HFFc6 (cell line): Measurements from ENCODE around the gene NFU1. TPM values are rescaled to one million over a fixed set of nuclear protein-coding genes. Genes with fewer than 3 reads are reported as not detected.

ENCODE experiments used
- DNase-seq: peaks from one replicate; pipeline ENCODE4 v3.0.0-alpha.2; 2018
- H3K27ac Mint-ChIP-seq: 2 replicates; pipeline ENCODE4 v1.8.0; 2020; ENCODE audit warnings: mild to moderate bottlenecking, mixed read lengths
- H3K27me3 Mint-ChIP-seq: 2 replicates; pipeline ENCODE4 v1.8.0; 2021; ENCODE audit warnings: mild to moderate bottlenecking, moderate library complexity, mixed read lengths; ENCODE audit not compliant: insufficient read depth
- H3K36me3 Mint-ChIP-seq: 2 replicates; pipeline ENCODE4 v1.8.0; 2021; ENCODE audit warnings: low read depth, mixed read lengths
- H3K4me1 Mint-ChIP-seq: 2 replicates; pipeline ENCODE4 v1.8.0; 2020; ENCODE audit warnings: low read depth, mixed read lengths
- H3K4me3 Mint-ChIP-seq: 2 replicates; pipeline ENCODE4 v1.8.0; 2020; ENCODE audit warnings: mild to moderate bottlenecking, moderate library complexity, mixed read lengths
- H3K9me3 Mint-ChIP-seq: 2 replicates; pipeline ENCODE4 v1.8.0; 2020; ENCODE audit warnings: mild to moderate bottlenecking, mixed read lengths
- CTCF ChIP-seq: fragments of 200-600 bp; sonication (generic); IDR thresholded peaks from 2 replicates; pipeline ENCODE4 v1.5.0; 2021; ENCODE audit warnings: antibody characterized with exemption, mild to moderate bottlenecking
- total RNA-seq, 6 experiments: library from RNA; stranded (reverse); fragmentation: NEBNext Ultra II Directional; extraction: Animal tissue kit (Norgen Biotek cat#: 25700); gene quantifications; 2 replicates in 1 of 6; 3 replicates in 5 of 6; pipeline ENCODE4 v1.2.3, GENCODE V29; 2021

Gene NFU1
- total RNA-seq, 6 experiments from 2014 or later: 60.8 to 76.4 (median 71.6) TPM

- H3K27ac Mint-ChIP-seq: peak overlapping the region; percentile 98
- peaks cover 8% of the 10 kb centered on the region for H3K9me3 Mint-ChIP-seq
- H3K36me3 Mint-ChIP-seq: peaks cover 15% of the 10 kb centered on the region
- H3K4me3 Mint-ChIP-seq: peak overlapping the region; percentile 99
- no peaks in the 10 kb centered on the region; the same call in 1 of the 2 replicates for H3K27me3 Mint-ChIP-seq
- TF ChIP-seq CTCF: no peak
- no peak for DNase-seq
- H3K4me1 Mint-ChIP-seq: peaks cover 26% of the 10 kb centered on the region
These were observed 518 bp upstream of the NFU1 start for GRCh38 chr2:69437751-69438154.

- Mint-ChIP-seq H3K9me3 (peaks cover 8% of the 10 kb centered on the region), H3K4me1 (peaks cover 26% of the 10 kb centered on the region), H3K4me3 (peak overlapping the region; percentile 99), H3K27me3 (no peaks in the 10 kb centered on the region; the same call in 1 of the 2 replicates), H3K36me3 (peaks cover 15% of the 10 kb centered on the region), H3K27ac (peak overlapping the region; percentile 98)
- DNase-seq: no peak
- no peak for TF ChIP-seq CTCF
These were observed 668 bp downstream of the NFU1 start for GRCh38 chr2:69436596-69436937.

GRCh38 chr2:69434753-69435152, 2.5 kb downstream of the NFU1 start:
- Mint-ChIP-seq H3K4me3 (0 out of 2 replicates have a peak overlapping the region, but pooled peaks have one; percentile 19), H3K36me3 (peaks cover 14% of the 10 kb centered on the region), H3K9me3 (peaks cover 8% of the 10 kb centered on the region), H3K27me3 (no peaks in the 10 kb centered on the region; the same call in 1 of the 2 replicates), H3K4me1 (peaks cover 26% of the 10 kb centered on the region), H3K27ac (no peak overlapping the region)
- DNase-seq: no peak
- no peak for TF ChIP-seq CTCF

GRCh38 chr2:69429491-69430183, 7.6 kb downstream of the NFU1 start:
- no peaks in the 10 kb centered on the region for H3K9me3 Mint-ChIP-seq
- DNase-seq: no peak
- TF ChIP-seq CTCF: no peak
- H3K4me3 Mint-ChIP-seq: no peak overlapping the region
- H3K36me3 Mint-ChIP-seq: peaks cover 7% of the 10 kb centered on the region; the same call in 1 of the 2 replicates
- H3K4me1 Mint-ChIP-seq: peaks cover 3% of the 10 kb centered on the region; the same call in 1 of the 2 replicates
- no peak overlapping the region for H3K27ac Mint-ChIP-seq
- no peaks in the 10 kb centered on the region for H3K27me3 Mint-ChIP-seq

- no peak for TF ChIP-seq CTCF
- no peak overlapping the region for H3K27ac Mint-ChIP-seq
- no peaks in the 10 kb centered on the region for H3K4me1 Mint-ChIP-seq
- H3K9me3 Mint-ChIP-seq: no peaks in the 10 kb centered on the region
- no peak overlapping the region for H3K4me3 Mint-ChIP-seq
- no peak for DNase-seq
- H3K27me3 Mint-ChIP-seq: no peaks in the 10 kb centered on the region
- peaks cover 5% of the 10 kb centered on the region; the same call in 1 of the 2 replicates for H3K36me3 Mint-ChIP-seq
These were observed 8.3 kb downstream of the NFU1 start for GRCh38 chr2:69428981-69429380.
